Activated T-cell treated with anti-CD3 and anti-CD28 coated beads for 4 hours (primary cell): ENCODE measurements around the gene ARHGAP45.

Source experiments
- DNase-seq: peaks from one replicate; pipeline ENCODE4 v3.0.0-alpha.2; 2020

Gene ARHGAP45

DNA sequence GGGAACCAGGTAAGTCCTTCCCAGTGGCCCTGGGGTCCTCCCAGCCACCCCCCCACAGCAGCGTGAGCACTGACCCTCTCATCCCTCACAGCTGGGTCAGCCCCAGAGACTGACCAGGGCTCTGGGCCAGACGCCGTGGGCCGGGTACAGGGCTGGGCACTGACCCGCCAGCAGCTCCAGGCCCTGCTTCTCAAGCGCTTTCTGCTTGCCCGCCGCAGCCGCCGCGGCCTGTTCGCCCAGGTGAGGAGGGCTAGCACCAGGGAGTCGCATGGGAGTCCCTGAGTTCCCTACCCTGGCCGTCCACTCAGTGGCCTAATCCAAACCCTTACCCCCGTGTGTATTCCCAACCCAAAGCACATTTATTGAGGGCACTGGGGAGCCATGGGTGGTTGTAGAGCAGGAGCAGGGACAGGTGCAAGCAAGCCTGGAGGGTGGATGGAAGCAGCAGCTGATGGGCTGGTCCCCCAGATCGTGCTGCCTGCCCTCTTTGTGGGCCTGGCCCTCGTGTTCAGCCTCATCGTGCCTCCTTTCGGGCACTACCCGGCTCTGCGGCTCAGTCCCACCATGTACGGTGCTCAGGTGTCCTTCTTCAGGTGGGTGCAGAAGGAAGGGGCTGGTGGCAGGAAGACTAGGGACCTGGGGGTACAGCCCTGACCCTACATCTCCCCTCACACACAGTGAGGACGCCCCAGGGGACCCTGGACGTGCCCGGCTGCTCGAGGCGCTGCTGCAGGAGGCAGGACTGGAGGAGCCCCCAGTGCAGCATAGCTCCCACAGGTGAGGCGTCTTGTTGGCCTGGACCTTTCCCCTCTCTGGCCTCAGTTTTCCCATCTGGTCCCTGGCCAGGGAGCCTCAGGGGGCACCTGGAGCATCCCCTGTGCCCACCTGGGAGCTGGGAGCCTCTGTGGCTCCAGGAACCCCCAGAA is 12.6 kb upstream of the ARHGAP45 start:
- no peak for DNase-seq

DNA sequence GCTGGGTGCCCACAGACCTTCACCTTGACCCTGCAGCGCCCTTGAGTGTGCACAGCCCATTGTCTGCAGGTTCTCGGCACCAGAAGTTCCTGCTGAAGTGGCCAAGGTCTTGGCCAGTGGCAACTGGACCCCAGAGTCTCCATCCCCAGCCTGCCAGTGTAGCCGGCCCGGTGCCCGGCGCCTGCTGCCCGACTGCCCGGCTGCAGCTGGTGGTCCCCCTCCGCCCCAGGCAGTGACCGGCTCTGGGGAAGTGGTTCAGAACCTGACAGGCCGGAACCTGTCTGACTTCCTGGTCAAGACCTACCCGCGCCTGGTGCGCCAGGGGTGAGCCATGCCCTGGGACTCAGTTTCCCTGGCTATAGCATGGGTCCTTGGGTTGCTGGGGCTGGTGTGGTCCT is 11.9 kb upstream of the ARHGAP45 start:
- DNase-seq: no peak

DNA sequence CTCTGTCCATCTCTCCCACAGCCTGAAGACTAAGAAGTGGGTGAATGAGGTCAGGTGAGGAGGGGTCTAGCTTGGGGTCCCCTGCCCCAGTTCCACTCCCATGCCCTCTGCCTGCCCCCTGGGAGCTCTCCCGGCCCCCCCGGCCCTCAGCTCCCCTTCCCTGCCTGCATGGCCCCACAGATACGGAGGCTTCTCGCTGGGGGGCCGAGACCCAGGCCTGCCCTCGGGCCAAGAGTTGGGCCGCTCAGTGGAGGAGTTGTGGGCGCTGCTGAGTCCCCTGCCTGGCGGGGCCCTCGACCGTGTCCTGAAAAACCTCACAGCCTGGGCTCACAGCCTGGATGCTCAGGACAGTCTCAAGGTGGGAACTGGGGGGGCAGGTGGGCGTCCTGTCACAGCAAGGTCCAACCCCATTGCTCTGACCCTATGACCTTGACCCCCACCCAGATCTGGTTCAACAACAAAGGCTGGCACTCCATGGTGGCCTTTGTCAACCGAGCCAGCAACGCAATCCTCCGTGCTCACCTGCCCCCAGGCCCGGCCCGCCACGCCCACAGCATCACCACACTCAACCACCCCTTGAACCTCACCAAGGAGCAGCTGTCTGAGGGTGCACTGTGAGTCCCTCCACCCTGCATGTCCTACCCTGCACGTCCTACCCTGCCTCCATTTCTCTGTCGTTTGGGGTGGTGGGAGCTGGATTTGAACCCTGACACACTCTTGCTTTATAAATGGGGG is 10.9 kb upstream of the ARHGAP45 start:
- DNase-seq: no peak

GRCh38 chr19:1057176-1057855 is 9.7 kb upstream of the ARHGAP45 start:
- no peak for DNase-seq

DNA sequence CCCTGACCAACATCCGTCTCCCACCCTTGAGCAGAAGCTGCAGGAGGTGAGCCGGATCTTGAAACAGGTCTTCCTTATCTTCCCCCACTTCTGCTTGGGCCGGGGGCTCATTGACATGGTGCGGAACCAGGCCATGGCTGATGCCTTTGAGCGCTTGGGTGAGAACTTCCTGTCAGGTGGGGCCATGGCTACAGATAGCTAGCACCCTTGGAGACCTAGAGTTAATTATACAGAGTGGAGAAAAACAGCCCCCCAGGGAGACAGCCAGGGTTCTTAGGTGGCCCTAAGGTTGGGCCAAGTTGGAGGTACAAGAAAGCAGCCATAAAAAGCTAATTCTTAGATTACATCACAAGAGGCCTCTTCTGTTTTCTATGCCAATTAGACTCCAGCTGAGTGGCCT is 8.9 kb upstream of the ARHGAP45 start:
- no peak for DNase-seq

DNA sequence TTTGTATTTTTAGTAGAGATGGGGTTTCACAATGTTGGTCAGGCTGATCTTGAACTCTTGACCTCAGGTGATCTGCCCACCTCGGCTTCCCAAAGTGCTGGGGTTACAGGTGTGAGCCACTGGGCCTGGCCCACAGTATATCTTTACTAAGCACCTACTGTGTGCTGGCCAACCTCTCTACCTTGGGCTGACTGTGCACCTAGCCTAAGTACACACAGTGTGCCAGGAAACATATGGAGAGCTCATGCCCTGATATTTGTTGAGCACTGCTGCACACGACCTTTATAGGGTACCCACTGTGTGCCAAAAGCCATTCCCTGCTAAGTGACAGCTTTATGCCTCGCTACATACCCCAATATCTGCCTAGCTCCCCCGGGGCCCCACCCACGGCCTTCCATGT is 6.3 kb upstream of the ARHGAP45 start:
- DNase-seq: no peak

- DNase-seq: no peak
Observed at GRCh38 chr19:1061987-1062386, 5.0 kb upstream of the ARHGAP45 start.

DNA sequence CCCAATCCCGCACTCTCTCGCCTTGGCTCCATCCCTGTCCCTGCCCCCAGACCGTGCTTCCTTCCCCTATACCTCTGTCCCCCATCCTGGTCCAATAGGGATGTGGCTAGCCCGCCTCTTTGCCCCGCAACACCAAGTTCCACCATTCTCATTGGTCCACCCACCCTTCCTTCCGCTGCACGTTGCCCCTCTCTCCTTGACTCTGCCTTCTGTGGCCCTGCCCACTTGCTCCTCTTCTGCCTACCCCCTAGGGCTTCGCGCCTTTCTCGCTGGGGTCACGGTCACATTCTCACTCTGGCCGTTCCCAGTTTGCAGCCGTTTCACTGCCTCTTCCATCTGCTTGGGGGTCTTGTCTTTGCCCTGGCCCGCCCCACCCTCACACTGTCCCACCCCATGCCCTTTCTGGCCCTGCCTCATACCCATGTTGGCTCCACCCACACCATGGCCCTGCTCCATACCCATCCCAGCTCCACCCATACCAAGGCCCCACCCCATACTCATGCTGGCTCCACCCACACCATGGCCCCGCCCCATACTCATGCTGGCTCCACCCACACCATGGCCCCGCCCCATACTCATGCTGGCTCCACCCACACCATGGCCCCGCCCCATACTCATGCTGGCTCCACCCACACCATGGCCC is 4.5 kb upstream of the ARHGAP45 start:
- DNase-seq: no peak

DNA sequence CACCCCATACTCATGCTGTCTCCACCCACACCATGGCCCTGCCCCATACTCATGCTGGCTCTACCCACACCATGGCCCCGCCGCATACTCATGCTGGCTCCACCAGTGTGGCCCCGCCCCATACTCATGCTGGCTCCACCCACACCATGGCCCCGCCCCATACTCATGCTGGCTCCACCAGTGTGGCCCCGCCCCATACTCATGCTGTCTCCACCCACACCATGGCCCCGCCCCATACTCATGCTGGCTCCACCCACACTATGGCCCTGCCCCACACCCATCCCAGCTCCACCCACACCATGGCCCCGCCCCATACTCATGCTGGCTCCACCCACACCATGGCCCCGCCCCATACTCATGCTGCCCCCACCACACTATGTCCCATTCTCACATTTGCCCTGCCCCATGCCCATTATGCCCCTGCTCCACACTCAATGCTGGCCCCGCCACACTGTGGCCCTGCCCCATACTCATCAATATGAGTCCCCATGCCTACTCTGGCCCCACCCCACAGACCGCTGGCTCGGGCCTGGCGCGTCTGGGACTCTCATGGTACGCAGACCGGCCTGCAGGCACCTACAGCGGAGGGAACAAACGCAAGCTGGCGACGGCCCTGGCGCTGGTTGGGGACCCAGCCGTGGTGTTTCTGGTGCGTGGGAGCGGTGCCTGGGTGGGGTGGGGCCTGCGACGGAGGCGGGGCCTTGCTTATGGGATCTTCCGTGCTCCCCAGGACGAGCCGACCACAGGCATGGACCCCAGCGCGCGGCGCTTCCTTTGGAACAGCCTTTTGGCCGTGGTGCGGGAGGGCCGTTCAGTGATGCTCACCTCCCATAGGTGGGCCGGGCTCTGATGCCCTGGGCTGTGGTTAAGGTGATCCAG is 3.7 kb upstream of the ARHGAP45 start:
- no peak for DNase-seq

GRCh38 chr19:1063909-1064660 is 2.9 kb upstream of the ARHGAP45 start:
- no peak for DNase-seq

GRCh38 chr19:1064661-1065605 is 2.0 kb upstream of the ARHGAP45 start:
- DNase-seq: peak; percentile 62

DNA sequence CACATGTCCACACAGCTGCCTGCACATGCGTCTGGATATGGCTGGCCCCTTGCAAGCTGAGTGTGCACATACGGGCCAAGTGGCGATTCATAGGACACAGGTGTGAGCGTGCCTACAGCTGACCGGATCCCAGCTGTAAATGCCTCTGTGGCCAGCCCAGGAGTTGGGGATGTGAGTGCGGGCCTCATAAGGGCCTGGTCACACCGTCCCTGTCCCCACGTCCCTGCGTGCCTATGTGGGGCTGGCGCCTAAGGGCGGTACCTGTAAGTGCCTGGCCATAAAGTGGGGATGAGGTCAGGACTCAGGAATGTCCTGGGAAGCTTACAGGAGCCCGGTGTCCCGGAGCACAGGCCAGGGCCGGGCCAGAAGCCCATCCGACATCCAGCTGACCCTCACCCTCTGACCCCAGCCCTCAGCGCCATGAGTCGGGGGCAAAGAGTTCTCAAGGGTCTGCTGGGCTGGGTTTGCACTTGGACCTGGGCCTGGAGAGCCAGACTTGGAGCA is 1.3 kb upstream of the ARHGAP45 start:
- DNase-seq: no peak

- no peak for DNase-seq
Observed at GRCh38 chr19:1066251-1066747, 668 bp upstream of the ARHGAP45 start.

GRCh38 chr19:1067341-1067957 is 482 bp downstream of the ARHGAP45 start:
- peak; percentile 47 for DNase-seq

- DNase-seq: no peak
Observed at GRCh38 chr19:1068009-1069001, 1.3 kb downstream of the ARHGAP45 start.

- DNase-seq: no peak
Observed at GRCh38 chr19:1069009-1069779, 2.2 kb downstream of the ARHGAP45 start.

DNA sequence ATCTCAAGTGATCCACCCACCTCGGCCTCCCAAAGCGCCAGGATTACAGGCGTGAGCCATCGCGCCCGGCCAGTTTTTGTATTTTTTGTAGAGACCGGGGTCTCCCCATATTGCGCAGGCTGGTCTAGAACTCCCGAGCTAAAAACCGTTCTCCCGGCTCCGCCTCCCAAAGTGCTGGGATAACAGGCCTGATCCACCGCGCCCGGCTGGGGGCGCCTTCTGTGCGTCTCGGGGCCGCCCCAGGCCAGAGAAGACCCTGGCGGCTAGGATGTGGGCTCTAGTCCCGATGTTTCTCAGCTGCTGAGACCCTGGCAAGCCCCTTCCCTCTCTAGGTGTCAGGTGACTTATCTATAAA is 3.6 kb downstream of the ARHGAP45 start:
- DNase-seq: no peak
